HepG2 (cell line): Measurements from ENCODE around the gene UBE2S. TPM values are rescaled to one million over a fixed set of nuclear protein-coding genes. Genes with fewer than 3 reads are reported as not detected.

Experiments
- AHR ChIP-seq: IDR thresholded peaks from 2 replicates; pipeline ENCODE4 v1.6.1; 2018; ENCODE audit warnings: missing genetic modification reagents, missing compliant biosample characterization
- ARNT ChIP-seq: fragments of 450-650 bp; IDR thresholded peaks from 2 replicates; pipeline ENCODE4 v1.6.1; 2017
- BRD4 ChIP-seq: sonication (generic); formaldehyde crosslinking; IDR thresholded peaks from 2 replicates; pipeline ENCODE4 v1.4.0; 2020; ENCODE audit warnings: missing genetic modification reagents
- CENPX ChIP-seq: sonication (generic); formaldehyde crosslinking; IDR thresholded peaks from 2 replicates; pipeline ENCODE4 v1.9.0; 2021; ENCODE audit warnings: mild to moderate bottlenecking, missing genetic modification reagents, moderate library complexity
- ELF1 ChIP-seq: sonication (generic); formaldehyde crosslinking; IDR thresholded peaks from 2 replicates; pipeline ENCODE4 v1.4.0; 2020; ENCODE audit warnings: missing genetic modification reagents
- FOSL1 ChIP-seq: sonication (generic); formaldehyde crosslinking; IDR thresholded peaks from 2 replicates; pipeline ENCODE4 v1.9.0; 2021; ENCODE audit warnings: missing genetic modification reagents, borderline replicate concordance
- MAF1 ChIP-seq: sonication (generic); formaldehyde crosslinking; IDR thresholded peaks from 2 replicates; pipeline ENCODE4 v1.5.0; 2020; ENCODE audit warnings: missing genetic modification reagents, borderline replicate concordance
- MATR3 ChIP-seq: sonication (generic); formaldehyde crosslinking; IDR thresholded peaks from 2 replicates; pipeline ENCODE4 v1.4.0; 2020; ENCODE audit warnings: missing genetic modification reagents
- PHF5A ChIP-seq: IDR thresholded peaks from one replicate; pipeline ENCODE4 v1.6.1; 2018; ENCODE audit warnings: low read depth, missing genetic modification reagents; ENCODE audit not compliant: unreplicated experiment
- TARDBP ChIP-seq: sonication (generic); formaldehyde crosslinking; IDR thresholded peaks from 2 replicates; pipeline ENCODE4 v1.8.0; 2022; ENCODE audit warnings: mild to moderate bottlenecking, missing genetic modification reagents
- TCF7L2 ChIP-seq: IDR thresholded peaks from 2 replicates; pipeline ENCODE4 v1.6.1; 2011; ENCODE audit warnings: mild to moderate bottlenecking, low read depth, low read length, moderate library complexity
- ZBTB33 ChIP-seq: sonication (generic); formaldehyde crosslinking; IDR thresholded peaks from 2 replicates; pipeline ENCODE4 v1.4.0; 2020; ENCODE audit warnings: missing genetic modification reagents
- ZFY ChIP-seq: sonication (generic); formaldehyde crosslinking; IDR thresholded peaks from 2 replicates; pipeline ENCODE4 v1.4.0; 2020; ENCODE audit warnings: missing genetic modification reagents
- ZNF143 ChIP-seq: sonication (generic); formaldehyde crosslinking; IDR thresholded peaks from 2 replicates; pipeline ENCODE4 v1.4.0; 2020; ENCODE audit warnings: missing genetic modification reagents
- ZNF607 ChIP-seq: sonication (generic); formaldehyde crosslinking; IDR thresholded peaks from 2 replicates; pipeline ENCODE4 v1.5.1; 2020; ENCODE audit warnings: missing genetic modification reagents, mild to moderate bottlenecking, borderline replicate concordance
- ZNF777 ChIP-seq: sonication (generic); formaldehyde crosslinking; IDR thresholded peaks from 2 replicates; pipeline ENCODE4 v1.4.0; 2020; ENCODE audit warnings: missing genetic modification reagents
- ZSCAN22 ChIP-seq: sonication (generic); formaldehyde crosslinking; IDR thresholded peaks from 2 replicates; pipeline ENCODE4 v1.4.0; 2020; ENCODE audit warnings: mild to moderate bottlenecking, missing genetic modification reagents
- polyA plus RNA-seq, 8 experiments: library from polyadenylated mRNA; depleted of rRNA in 3 of 8; stranded (reverse) in 7 of 8; unstranded in 1 of 8; fragments of >200 nt; fragmentation: Illumina TruSeq in 4 of 8; extraction: Trizol in 4 of 8; gene quantifications; 2 replicates each; pipeline versions ENCODE4 v1.2.1 to v1.2.3, GENCODE V29; 2011 to 2016; ENCODE audit warnings: low read depth in 4 of 8, missing spikeins in 1 of 8, mixed read lengths in 1 of 8; ENCODE audit not compliant: insufficient read depth in 1 of 8
- total RNA-seq, 5 experiments: library from RNA; depleted of rRNA; stranded (reverse); fragments of >200 nt; fragmentation: Illumina TruSeq; extraction: Trizol; gene quantifications; 2 replicates each; pipeline ENCODE4 v1.2.3, GENCODE V29; 2016; ENCODE audit warnings: low read depth in 1 of 5
- TF ChIP-seq, protein P1 (sequence below): sonication (generic); formaldehyde crosslinking; IDR thresholded peaks from 2 replicates; pipeline ENCODE4 v1.5.1; 2020; ENCODE audit warnings: missing genetic modification reagents, mild to moderate bottlenecking, borderline replicate concordance
- TF ChIP-seq, protein P2 (sequence below): sonication (generic); formaldehyde crosslinking; IDR thresholded peaks from 2 replicates; pipeline ENCODE4 v1.4.0; 2020; ENCODE audit warnings: missing genetic modification reagents
- TF ChIP-seq, protein P3 (sequence below): sonication (generic); formaldehyde crosslinking; IDR thresholded peaks from 2 replicates; pipeline ENCODE4 v1.4.0; 2020; ENCODE audit warnings: missing genetic modification reagents, borderline replicate concordance

UBE2S gene
- total and polyA plus RNA-seq, 2 of the 13 experiments (the other 11 are each of a cell fraction or from before 2014, with no cell fraction given) = 32.2 to 39.3 TPM

- TF ChIP-seq, protein P1, sequence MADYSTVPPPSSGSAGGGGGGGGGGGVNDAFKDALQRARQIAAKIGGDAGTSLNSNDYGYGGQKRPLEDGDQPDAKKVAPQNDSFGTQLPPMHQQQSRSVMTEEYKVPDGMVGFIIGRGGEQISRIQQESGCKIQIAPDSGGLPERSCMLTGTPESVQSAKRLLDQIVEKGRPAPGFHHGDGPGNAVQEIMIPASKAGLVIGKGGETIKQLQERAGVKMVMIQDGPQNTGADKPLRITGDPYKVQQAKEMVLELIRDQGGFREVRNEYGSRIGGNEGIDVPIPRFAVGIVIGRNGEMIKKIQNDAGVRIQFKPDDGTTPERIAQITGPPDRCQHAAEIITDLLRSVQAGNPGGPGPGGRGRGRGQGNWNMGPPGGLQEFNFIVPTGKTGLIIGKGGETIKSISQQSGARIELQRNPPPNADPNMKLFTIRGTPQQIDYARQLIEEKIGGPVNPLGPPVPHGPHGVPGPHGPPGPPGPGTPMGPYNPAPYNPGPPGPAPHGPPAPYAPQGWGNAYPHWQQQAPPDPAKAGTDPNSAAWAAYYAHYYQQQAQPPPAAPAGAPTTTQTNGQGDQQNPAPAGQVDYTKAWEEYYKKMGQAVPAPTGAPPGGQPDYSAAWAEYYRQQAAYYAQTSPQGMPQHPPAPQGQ (CRISPR knock-in tag) = no peak
- TF ChIP-seq, protein P2, sequence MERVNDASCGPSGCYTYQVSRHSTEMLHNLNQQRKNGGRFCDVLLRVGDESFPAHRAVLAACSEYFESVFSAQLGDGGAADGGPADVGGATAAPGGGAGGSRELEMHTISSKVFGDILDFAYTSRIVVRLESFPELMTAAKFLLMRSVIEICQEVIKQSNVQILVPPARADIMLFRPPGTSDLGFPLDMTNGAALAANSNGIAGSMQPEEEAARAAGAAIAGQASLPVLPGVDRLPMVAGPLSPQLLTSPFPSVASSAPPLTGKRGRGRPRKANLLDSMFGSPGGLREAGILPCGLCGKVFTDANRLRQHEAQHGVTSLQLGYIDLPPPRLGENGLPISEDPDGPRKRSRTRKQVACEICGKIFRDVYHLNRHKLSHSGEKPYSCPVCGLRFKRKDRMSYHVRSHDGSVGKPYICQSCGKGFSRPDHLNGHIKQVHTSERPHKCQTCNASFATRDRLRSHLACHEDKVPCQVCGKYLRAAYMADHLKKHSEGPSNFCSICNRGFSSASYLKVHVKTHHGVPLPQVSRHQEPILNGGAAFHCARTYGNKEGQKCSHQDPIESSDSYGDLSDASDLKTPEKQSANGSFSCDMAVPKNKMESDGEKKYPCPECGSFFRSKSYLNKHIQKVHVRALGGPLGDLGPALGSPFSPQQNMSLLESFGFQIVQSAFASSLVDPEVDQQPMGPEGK (CRISPR knock-in tag) = peak; percentile 44; the same call in 1 of the 2 replicates
- no peak for TF ChIP-seq BRD4
- TF ChIP-seq MAF1 (CRISPR knock-in tag) = no peak
- TF ChIP-seq ZNF607 (CRISPR knock-in tag) = no peak
- TF ChIP-seq TARDBP (CRISPR knock-in tag) = no peak
- peak; percentile 87 for TF ChIP-seq ZNF777 (CRISPR knock-in tag)
- TF ChIP-seq CENPX (CRISPR knock-in tag) = no peak
- TF ChIP-seq AHR (CRISPR knock-in tag) = no peak
- TF ChIP-seq, protein P3, sequence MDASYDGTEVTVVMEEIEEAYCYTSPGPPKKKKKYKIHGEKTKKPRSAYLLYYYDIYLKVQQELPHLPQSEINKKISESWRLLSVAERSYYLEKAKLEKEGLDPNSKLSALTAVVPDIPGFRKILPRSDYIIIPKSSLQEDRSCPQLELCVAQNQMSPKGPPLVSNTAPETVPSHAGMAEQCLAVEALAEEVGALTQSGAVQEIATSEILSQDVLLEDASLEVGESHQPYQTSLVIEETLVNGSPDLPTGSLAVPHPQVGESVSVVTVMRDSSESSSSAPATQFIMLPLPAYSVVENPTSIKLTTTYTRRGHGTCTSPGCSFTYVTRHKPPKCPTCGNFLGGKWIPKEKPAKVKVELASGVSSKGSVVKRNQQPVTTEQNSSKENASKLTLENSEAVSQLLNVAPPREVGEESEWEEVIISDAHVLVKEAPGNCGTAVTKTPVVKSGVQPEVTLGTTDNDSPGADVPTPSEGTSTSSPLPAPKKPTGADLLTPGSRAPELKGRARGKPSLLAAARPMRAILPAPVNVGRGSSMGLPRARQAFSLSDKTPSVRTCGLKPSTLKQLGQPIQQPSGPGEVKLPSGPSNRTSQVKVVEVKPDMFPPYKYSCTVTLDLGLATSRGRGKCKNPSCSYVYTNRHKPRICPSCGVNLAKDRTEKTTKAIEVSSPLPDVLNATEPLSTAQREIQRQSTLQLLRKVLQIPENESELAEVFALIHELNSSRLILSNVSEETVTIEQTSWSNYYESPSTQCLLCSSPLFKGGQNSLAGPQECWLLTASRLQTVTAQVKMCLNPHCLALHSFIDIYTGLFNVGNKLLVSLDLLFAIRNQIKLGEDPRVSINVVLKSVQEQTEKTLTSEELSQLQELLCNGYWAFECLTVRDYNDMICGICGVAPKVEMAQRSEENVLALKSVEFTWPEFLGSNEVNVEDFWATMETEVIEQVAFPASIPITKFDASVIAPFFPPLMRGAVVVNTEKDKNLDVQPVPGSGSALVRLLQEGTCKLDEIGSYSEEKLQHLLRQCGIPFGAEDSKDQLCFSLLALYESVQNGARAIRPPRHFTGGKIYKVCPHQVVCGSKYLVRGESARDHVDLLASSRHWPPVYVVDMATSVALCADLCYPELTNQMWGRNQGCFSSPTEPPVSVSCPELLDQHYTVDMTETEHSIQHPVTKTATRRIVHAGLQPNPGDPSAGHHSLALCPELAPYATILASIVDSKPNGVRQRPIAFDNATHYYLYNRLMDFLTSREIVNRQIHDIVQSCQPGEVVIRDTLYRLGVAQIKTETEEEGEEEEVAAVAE (CRISPR knock-in tag) = no peak
- no peak for TF ChIP-seq MATR3 (CRISPR knock-in tag)
- TF ChIP-seq ZBTB33 (CRISPR knock-in tag) = peak; percentile 80
- TF ChIP-seq FOSL1 (CRISPR knock-in tag) = no peak
- TF ChIP-seq ARNT = no peak
- TF ChIP-seq ELF1 (CRISPR knock-in tag) = no peak
- no peak for TF ChIP-seq TCF7L2
- peak; percentile 98 for TF ChIP-seq ZSCAN22
- TF ChIP-seq PHF5A (CRISPR knock-in tag) = no peak
- no peak for TF ChIP-seq ZFY (CRISPR knock-in tag)
- TF ChIP-seq ZNF143 = no peak
Measured at GRCh38 chr19:55368701-55369563, 38.7 kb downstream of the UBE2S start (continued).
